Activated T-helper 1 cell treated with Interleukin-2 at 50 U/mL for 16 hours (primary cell): ENCODE data around the gene GLIS1.
A peak's percentile ranks its signal among the peaks of the same experiment; 100 is the strongest.

Experiments
- DNase-seq: peaks from one replicate; pipeline ENCODE4 v3.0.0-alpha.2; 2020; ENCODE audit warnings: low read depth

GLIS1 gene

GRCh38 chr1:53485478-53486394 is 253.2 kb downstream of the GLIS1 start:
- DNase-seq: peak; percentile 22

- no peak for DNase-seq
Measured at GRCh38 chr1:53484705-53485477, 254.1 kb downstream of the GLIS1 start.

GRCh38 chr1:53483656-53484055 is 255.3 kb downstream of the GLIS1 start:
- no peak for DNase-seq

GRCh38 chr1:53483170-53483569 is 255.8 kb downstream of the GLIS1 start:
- DNase-seq: no peak

GRCh38 chr1:53482441-53483153 is 256.4 kb downstream of the GLIS1 start:
- no peak for DNase-seq

- DNase-seq: no peak
Measured at GRCh38 chr1:53481456-53481855, 257.5 kb downstream of the GLIS1 start.

- no peak for DNase-seq
Measured at GRCh38 chr1:53480678-53481077, 258.3 kb downstream of the GLIS1 start.

- DNase-seq: no peak
Measured at GRCh38 chr1:53478502-53478818, 260.5 kb downstream of the GLIS1 start.

GRCh38 chr1:53477651-53478501 is 261.1 kb downstream of the GLIS1 start:
- no peak for DNase-seq

GRCh38 chr1:53476579-53476978 is 262.4 kb downstream of the GLIS1 start:
- DNase-seq: no peak

GRCh38 chr1:53475664-53476063 is 263.3 kb downstream of the GLIS1 start:
- no peak for DNase-seq

GRCh38 chr1:53473463-53473862 is 265.5 kb downstream of the GLIS1 start:
- no peak for DNase-seq

- DNase-seq: no peak
Measured at GRCh38 chr1:53471000-53471399, 268.0 kb downstream of the GLIS1 start.

GRCh38 chr1:53470584-53470983 is 268.4 kb downstream of the GLIS1 start:
- no peak for DNase-seq

GRCh38 chr1:53470155-53470554 is 268.8 kb downstream of the GLIS1 start:
- DNase-seq: no peak

- no peak for DNase-seq
Measured at GRCh38 chr1:53469373-53469772, 269.6 kb downstream of the GLIS1 start.

GRCh38 chr1:53468374-53468773 is 270.6 kb downstream of the GLIS1 start:
- DNase-seq: no peak

- no peak for DNase-seq
Measured at GRCh38 chr1:53467391-53467790, 271.6 kb downstream of the GLIS1 start.

- no peak for DNase-seq
Measured at GRCh38 chr1:53465023-53465957, 273.7 kb downstream of the GLIS1 start.
